Upper lobe of right lung (tissue), 1 donor: Measurements from ENCODE around the gene FOXD3. TPM values are rescaled to one million over a fixed set of nuclear protein-coding genes. Genes with fewer than 3 reads are reported as not detected.

Experiments used
- ATAC-seq: fragments of 200-7000 bp; cut with Tn5 transposase; one replicate; pipeline ENCODE4 v1.9.1; 2020; ENCODE audit warnings: mild to moderate bottlenecking, moderate library complexity
- DNase-seq: peaks from one replicate; pipeline ENCODE4 v3.0.0-alpha.2; 2020
- H3K27ac ChIP-seq: fragments of 200-600 bp; one replicate; pipeline ENCODE4 v1.8.0; 2022
- H3K27me3 ChIP-seq: fragments of 200-600 bp; one replicate; pipeline ENCODE4 v1.8.0; 2022; ENCODE audit warnings: mild to moderate bottlenecking
- H3K36me3 ChIP-seq: fragments of 200-600 bp; one replicate; pipeline ENCODE4 v1.8.0; 2022
- H3K4me1 ChIP-seq: fragments of 200-600 bp; one replicate; pipeline ENCODE4 v1.8.0; 2022
- H3K4me3 ChIP-seq: fragments of 200-600 bp; one replicate; pipeline ENCODE4 v1.8.0; 2022; ENCODE audit warnings: mild to moderate bottlenecking
- H3K9me3 ChIP-seq: fragments of 200-600 bp; one replicate; pipeline ENCODE4 v1.8.0; 2022
- intact Hi-C: fragments of 100-400 bp; cut with DNase I; formaldehyde crosslinking; loops from one replicate; pipeline ENCODE4 v1.11.0; 2022
- total RNA-seq: library from RNA; stranded (reverse); fragmentation: NEBNext Ultra II Directional; extraction: Animal tissue kit (Norgen Biotek cat#: 25700); gene quantifications from one replicate; pipeline ENCODE4 v1.2.1, GENCODE V29; 2021
- TF ChIP-seq, protein P1 (sequence below): fragments of 200-600 bp; IDR thresholded peaks from one replicate; pipeline ENCODE4 v1.8.0; 2022; ENCODE audit warnings: antibody characterized with exemption
- donor health status: DM: no; HTN: yes; CAD: no; lungs with severe emphysema.

The FOXD3 gene
- total RNA-seq, 1 donor from 2014 or later: not detected

DNA sequence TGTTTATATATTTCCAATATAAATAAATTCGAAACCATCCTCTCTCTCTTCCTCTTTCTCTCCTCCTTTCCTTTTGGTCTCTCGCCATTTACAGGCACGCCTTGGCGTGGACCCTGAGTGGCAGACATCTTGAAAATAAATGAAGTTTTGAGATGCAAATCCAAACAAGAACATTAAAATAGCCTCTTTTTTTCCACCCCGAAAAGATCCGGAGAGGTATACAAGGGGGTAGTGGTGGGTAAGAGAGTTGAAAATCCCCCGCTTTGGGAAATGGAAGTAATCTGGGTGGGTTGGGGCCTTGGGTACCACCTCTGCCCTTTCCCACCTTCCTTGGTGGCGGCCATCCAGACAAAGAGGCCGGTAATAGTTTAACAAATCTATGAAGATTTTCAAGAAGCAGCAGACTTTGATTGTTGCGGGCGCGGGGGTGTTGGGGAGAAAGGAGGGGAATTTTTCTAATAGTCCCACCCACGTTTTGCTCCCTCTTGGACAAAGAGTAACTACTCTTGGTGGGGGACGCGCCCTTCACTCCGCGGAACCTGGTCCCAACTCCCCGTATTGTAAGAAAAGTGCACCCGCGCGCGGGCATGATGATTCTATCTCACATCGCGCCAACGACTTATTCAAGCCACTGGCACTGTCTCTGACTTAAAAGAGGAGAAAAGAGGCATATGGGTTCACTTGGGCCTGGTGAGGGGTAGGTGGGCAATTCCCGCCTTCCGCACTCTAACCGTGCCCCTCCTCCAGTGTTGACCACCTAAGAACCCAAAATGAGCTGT, 4.0 kb upstream of the FOXD3 start:
- TF ChIP-seq, protein P1, sequence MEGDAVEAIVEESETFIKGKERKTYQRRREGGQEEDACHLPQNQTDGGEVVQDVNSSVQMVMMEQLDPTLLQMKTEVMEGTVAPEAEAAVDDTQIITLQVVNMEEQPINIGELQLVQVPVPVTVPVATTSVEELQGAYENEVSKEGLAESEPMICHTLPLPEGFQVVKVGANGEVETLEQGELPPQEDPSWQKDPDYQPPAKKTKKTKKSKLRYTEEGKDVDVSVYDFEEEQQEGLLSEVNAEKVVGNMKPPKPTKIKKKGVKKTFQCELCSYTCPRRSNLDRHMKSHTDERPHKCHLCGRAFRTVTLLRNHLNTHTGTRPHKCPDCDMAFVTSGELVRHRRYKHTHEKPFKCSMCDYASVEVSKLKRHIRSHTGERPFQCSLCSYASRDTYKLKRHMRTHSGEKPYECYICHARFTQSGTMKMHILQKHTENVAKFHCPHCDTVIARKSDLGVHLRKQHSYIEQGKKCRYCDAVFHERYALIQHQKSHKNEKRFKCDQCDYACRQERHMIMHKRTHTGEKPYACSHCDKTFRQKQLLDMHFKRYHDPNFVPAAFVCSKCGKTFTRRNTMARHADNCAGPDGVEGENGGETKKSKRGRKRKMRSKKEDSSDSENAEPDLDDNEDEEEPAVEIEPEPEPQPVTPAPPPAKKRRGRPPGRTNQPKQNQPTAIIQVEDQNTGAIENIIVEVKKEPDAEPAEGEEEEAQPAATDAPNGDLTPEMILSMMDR: no peak
- H3K27ac ChIP-seq: no peak overlapping the region
- H3K4me1 ChIP-seq: peaks cover 24% of the 10 kb centered on the region
- ATAC-seq (no peak), DNase-seq (no peak)
- no peak overlapping the region for H3K4me3 ChIP-seq
- no peaks in the 10 kb centered on the region for H3K9me3 ChIP-seq
- intact Hi-C loops: no loop called here
- H3K27me3 ChIP-seq: peaks cover 90% of the 10 kb centered on the region
- no peaks in the 10 kb centered on the region for H3K36me3 ChIP-seq

DNA sequence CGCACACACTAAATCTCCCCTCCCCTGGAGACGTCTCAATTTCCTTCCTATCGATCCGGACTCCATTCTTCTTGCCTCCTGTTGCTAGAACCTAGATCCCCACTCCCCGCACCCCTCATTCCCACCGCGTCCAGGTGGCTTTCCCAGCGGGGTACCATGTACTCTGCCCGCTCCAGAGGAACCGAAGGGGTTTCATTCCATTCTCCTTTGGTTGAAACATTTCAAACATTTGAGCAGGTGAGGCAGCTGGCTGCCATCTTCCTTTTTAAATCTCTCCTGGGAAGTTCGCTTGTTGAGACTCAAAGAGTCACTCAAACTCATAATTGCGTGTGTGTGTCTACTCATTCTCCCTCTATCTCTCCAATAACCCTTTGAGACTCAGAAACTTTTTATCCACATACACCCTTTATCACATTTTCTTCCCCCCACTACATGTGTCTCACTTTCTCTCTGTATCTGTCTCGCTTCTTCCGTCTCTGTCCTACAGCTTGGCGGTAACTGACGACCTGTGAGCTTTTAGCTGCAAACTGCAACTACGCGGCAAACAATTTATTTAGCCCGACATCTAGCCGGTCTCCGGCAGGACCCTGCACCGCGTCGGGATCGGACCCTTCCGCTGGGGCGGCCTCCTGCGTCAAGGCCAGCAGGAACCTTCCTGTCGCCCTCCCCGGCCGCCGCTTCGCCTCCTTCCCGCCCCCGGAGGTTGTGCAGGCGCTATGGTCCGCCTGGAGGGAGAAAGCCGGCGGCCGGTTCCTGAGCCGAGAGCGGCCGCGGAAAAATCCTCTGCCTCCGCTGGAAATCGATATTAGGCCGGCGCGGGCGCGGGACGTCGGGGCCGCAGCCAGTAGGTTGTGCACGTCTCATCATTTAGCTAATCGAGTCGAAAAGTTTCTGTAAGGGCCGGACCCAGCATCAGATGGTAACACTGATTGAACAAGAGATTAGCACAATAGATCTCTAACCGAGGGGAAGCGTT, 3.0 kb upstream of the FOXD3 start:
- TF ChIP-seq, protein P1: no peak
- H3K36me3 ChIP-seq: no peaks in the 10 kb centered on the region
- DNase-seq (no peak), ATAC-seq (no peak)
- H3K9me3 ChIP-seq: no peaks in the 10 kb centered on the region
- no peak overlapping the region for H3K4me3 ChIP-seq
- intact Hi-C loops: no loop called here
- no peak overlapping the region for H3K27ac ChIP-seq
- H3K27me3 ChIP-seq: peaks cover 97% of the 10 kb centered on the region
- H3K4me1 ChIP-seq: peaks cover 29% of the 10 kb centered on the region

DNA sequence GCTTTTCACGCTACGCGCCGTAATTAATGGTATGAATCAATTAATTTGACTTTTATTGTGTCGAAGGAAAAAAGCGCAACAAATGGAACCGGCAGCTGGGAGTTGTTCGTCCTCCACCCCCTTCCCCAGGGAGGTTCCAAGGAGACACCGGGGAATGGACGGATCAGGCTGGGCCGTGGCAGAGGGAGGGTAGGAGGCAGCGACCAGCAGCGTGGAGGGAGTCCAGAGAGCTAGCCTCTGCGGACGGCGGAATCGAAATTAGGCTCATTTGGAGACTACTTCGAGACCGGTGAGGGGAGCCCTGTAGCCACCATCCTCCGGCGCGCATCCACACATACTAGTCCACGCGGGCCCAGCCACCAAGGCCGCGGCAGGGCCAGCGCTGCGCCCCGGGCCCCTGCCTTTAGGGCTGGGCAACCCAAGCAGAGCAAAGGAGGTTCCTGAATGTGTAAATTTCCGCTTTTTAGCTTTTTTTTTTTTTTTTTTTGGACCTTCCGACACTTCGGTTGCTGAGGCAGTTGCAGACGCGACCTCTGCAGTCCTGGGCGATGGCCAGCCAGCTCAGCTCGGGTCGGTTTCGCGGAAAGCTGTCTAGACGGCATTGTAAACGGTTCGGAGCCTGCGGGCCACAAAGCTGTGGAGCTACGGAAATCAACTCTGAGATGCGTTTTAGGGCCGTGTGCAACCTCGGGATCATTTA, 2.2 kb upstream of the FOXD3 start:
- TF ChIP-seq, protein P1: no peak
- intact Hi-C loops: no loop called here
- no peak overlapping the region for H3K27ac ChIP-seq
- H3K9me3 ChIP-seq: no peaks in the 10 kb centered on the region
- H3K36me3 ChIP-seq: no peaks in the 10 kb centered on the region
- DNase-seq (no peak), ATAC-seq (no peak)
- H3K4me3 ChIP-seq: no peak overlapping the region
- H3K27me3 ChIP-seq: peaks cover 97% of the 10 kb centered on the region
- peaks cover 31% of the 10 kb centered on the region for H3K4me1 ChIP-seq

DNA sequence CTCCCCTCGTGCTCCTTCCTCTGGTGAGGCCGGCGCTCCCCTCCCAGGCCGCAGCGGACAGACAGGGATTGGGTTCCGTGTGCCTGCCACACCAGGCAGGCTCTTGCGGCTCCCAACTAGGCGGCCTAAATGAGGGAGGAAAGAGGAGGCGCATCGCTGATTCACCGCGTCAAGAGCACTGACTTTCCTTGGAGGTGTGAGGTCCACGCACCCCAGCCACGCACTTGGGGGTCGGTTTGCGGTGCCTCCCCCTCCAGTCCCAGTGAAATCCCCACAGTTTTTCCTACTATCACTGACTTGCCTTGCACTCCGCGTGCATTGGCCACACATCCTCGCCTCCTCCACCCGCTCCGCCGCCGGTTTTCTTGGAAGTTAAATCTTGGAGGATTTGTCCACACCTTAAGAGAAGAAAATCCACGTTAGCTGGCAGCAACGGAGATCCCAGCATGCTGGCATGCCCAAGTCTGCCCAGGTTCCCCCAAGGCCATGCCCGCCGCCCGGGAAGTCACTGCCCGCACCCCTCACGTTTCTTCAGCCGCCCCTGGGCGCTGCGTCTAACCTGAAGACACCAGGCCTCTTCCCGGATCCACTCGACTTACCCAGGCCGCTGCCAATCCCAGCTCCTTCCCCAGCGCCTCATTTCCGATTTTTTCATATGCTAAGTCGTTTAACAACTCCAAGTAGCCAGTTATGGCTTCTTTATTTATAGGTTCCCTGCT, 1.1 kb upstream of the FOXD3 start:
- H3K27me3 ChIP-seq: peaks cover 99% of the 10 kb centered on the region

More for the DNA sequence above, 1.1 kb upstream of the FOXD3 start:
- DNase-seq (no peak), ATAC-seq (no peak)
- Histone ChIP-seq H3K4me3 (no peak overlapping the region), H3K9me3 (no peaks in the 10 kb centered on the region), H3K4me1 (peaks cover 31% of the 10 kb centered on the region), H3K27ac (no peak overlapping the region), H3K36me3 (no peaks in the 10 kb centered on the region)
- intact Hi-C loops: no loop called here
- TF ChIP-seq, protein P1: no peak
